RWPE2 (cell line): ENCODE data around the gene GBP3.
"Not testable (repeated sequence)": the region's sequence is repeated elsewhere in the genome, so short reads cannot be mapped to it uniquely, and the experiment has no call there.

ENCODE experiments used
- ATAC-seq: fragments of 200-7000 bp; cut with Tn5 transposase; 3 replicates; pipeline ENCODE4 v1.9.1; 2021; ENCODE audit warnings: low read depth
- DNase-seq: peaks from one replicate; pipeline ENCODE4 v3.0.0-alpha.2; 2020; ENCODE audit warnings: low spot score
- H3K27ac ChIP-seq: fragments of 450-650 bp; 2 replicates; pipeline ENCODE4 v1.5.1; 2017; ENCODE audit warnings: mild to moderate bottlenecking; ENCODE audit not compliant: poor library complexity, severe bottlenecking
- H3K27me3 ChIP-seq: fragments of 250-450 bp; sonication (Bioruptor Pico); 2 replicates; pipeline ENCODE4 v1.5.1; 2021; ENCODE audit warnings: mild to moderate bottlenecking, moderate library complexity; ENCODE audit not compliant: insufficient read depth, poor library complexity, severe bottlenecking
- H3K36me3 ChIP-seq: fragments of 250-450 bp; sonication (Bioruptor Pico); 2 replicates; pipeline ENCODE4 v1.5.1; 2020; ENCODE audit warnings: low read depth, mild to moderate bottlenecking, moderate library complexity
- H3K4me1 ChIP-seq: fragments of 250-450 bp; sonication (Bioruptor Pico); 2 replicates; pipeline ENCODE4 v1.5.1; 2021; ENCODE audit warnings: mild to moderate bottlenecking, moderate library complexity; ENCODE audit not compliant: insufficient read depth, poor library complexity, severe bottlenecking
- H3K4me3 ChIP-seq: fragments of 250-450 bp; sonication (Bioruptor Pico); 2 replicates; pipeline ENCODE4 v1.5.1; 2021; ENCODE audit warnings: mild to moderate bottlenecking, moderate library complexity; ENCODE audit not compliant: severe bottlenecking
- H3K9me3 ChIP-seq: fragments of 250-450 bp; sonication (Bioruptor Pico); 2 replicates; pipeline ENCODE4 v1.5.1; 2021; ENCODE audit warnings: mild to moderate bottlenecking, moderate library complexity; ENCODE audit not compliant: severe bottlenecking
- CTCF ChIP-seq: fragments of 450-650 bp; IDR thresholded peaks from one replicate; pipeline ENCODE4 v1.5.1; 2017; ENCODE audit warnings: mild to moderate bottlenecking, moderate library complexity; ENCODE audit not compliant: poor library complexity, severe bottlenecking

Gene GBP3

GRCh38 chr1:88982055-88982454, 40.6 kb downstream of the GBP3 start:
- Histone ChIP-seq H3K27me3 (no peaks in the 10 kb centered on the region), H3K27ac (no peak overlapping the region), H3K36me3 (peaks cover 32% of the 10 kb centered on the region), H3K9me3 (no peaks in the 10 kb centered on the region), H3K4me3 (no peak overlapping the region), H3K4me1 (peaks cover 21% of the 10 kb centered on the region)
- DNase-seq (no peak), ATAC-seq (no peak)
- no peak for TF ChIP-seq CTCF

- DNase-seq, H3K27ac ChIP-seq, ATAC-seq, H3K27me3 ChIP-seq, H3K4me3 ChIP-seq, H3K9me3 ChIP-seq: not testable (repeated sequence)
- H3K36me3 ChIP-seq = peaks cover 27% of the 10 kb centered on the region
- peaks cover 21% of the 10 kb centered on the region for H3K4me1 ChIP-seq
These were observed 41.2 kb downstream of the GBP3 start for GRCh38 chr1:88981506-88981905.

DNA sequence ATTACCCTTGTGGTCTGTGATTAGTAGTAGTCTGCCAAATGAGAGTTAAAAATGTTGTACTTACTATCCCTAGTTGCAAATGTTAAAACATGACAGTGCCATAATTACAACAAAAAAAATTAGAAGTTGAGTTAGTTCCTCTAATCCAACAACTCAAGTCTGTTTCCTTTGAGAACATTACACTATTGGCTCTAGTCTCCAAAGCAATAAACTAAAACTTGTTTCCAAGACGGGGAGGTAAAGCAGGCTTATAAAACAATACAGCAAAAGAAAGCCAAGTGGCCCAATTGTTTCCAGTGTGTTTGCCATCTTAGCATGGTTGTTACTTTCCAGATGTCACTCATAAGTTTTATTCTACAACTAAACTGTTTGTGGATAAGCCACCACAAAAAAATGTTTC, 41.8 kb downstream of the GBP3 start:
- DNase-seq (no peak), ATAC-seq (no peak)
- Histone ChIP-seq H3K9me3 (no peaks in the 10 kb centered on the region), H3K4me3 (no peak overlapping the region), H3K27me3 (no peaks in the 10 kb centered on the region), H3K4me1 (peaks cover 17% of the 10 kb centered on the region), H3K27ac (no peak overlapping the region), H3K36me3 (peaks cover 26% of the 10 kb centered on the region)
- TF ChIP-seq CTCF = no peak

GRCh38 chr1:88979749-88980116, 42.9 kb downstream of the GBP3 start:
- Histone ChIP-seq H3K36me3 (peaks cover 29% of the 10 kb centered on the region), H3K27ac (no peak overlapping the region), H3K4me3 (no peak overlapping the region), H3K27me3 (no peaks in the 10 kb centered on the region), H3K4me1 (peaks cover 6% of the 10 kb centered on the region), H3K9me3 (no peaks in the 10 kb centered on the region)
- no peak for TF ChIP-seq CTCF
- no peak for DNase-seq
- ATAC-seq = no peak

GRCh38 chr1:88979054-88979748, 43.5 kb downstream of the GBP3 start:
- H3K36me3 ChIP-seq = peaks cover 30% of the 10 kb centered on the region
- TF ChIP-seq CTCF = no peak
- H3K4me1 ChIP-seq = peaks cover under 1% of the 10 kb centered on the region
- DNase-seq (no peak), ATAC-seq (no peak)
- H3K9me3 ChIP-seq = no peaks in the 10 kb centered on the region
- no peak overlapping the region for H3K4me3 ChIP-seq
- no peaks in the 10 kb centered on the region for H3K27me3 ChIP-seq
- H3K27ac ChIP-seq = no peak overlapping the region
